Measurements from ENCODE around the gene PVALEF. TPM values are rescaled to one million over a fixed set of nuclear protein-coding genes. Genes with fewer than 3 reads are reported as not detected.

Gene PVALEF
- total RNA-seq, 6 experiments from 2014 or later: not detected

GRCh38 chr17:81167194-81167524, 1.9 kb downstream of the PVALEF start:
- H3K27me3 Mint-ChIP-seq (ENCODE audit: insufficient read depth): peaks cover 19% of the 10 kb centered on the region; the same call in 1 of the 2 replicates
- TF ChIP-seq CTCF (IDR thresholded peaks at IDR 0.05): no peak
- no peaks in the 10 kb centered on the region for H3K9me3 Mint-ChIP-seq
- H3K27ac Mint-ChIP-seq: no peak overlapping the region
- H3K4me1 Mint-ChIP-seq (ENCODE audit: low read depth): no peaks in the 10 kb centered on the region
- no peaks in the 10 kb centered on the region for H3K36me3 Mint-ChIP-seq (ENCODE audit: low read depth)
- no peak for DNase-seq
- no peak overlapping the region for H3K4me3 Mint-ChIP-seq

- DNase-seq: no peak
- Mint-ChIP-seq H3K27ac (no peak overlapping the region), H3K4me1 (ENCODE audit: low read depth) (no peaks in the 10 kb centered on the region), H3K27me3 (ENCODE audit: insufficient read depth) (peaks cover 17% of the 10 kb centered on the region), H3K9me3 (no peaks in the 10 kb centered on the region), H3K4me3 (no peak overlapping the region), H3K36me3 (ENCODE audit: low read depth) (no peaks in the 10 kb centered on the region)
- no peak for TF ChIP-seq CTCF (IDR thresholded peaks at IDR 0.05)
Measured at GRCh38 chr17:81167638-81168037, 2.3 kb downstream of the PVALEF start.

GRCh38 chr17:81169870-81170309, 4.6 kb downstream of the PVALEF start:
- Mint-ChIP-seq H3K4me3 (no peak overlapping the region), H3K4me1 (ENCODE audit: low read depth) (peaks cover 9% of the 10 kb centered on the region), H3K9me3 (peaks cover 6% of the 10 kb centered on the region), H3K27me3 (ENCODE audit: insufficient read depth) (peaks cover 12% of the 10 kb centered on the region), H3K36me3 (ENCODE audit: low read depth) (peaks cover 7% of the 10 kb centered on the region), H3K27ac (no peak overlapping the region)
- DNase-seq: no peak
- TF ChIP-seq CTCF (IDR thresholded peaks at IDR 0.05): no peak

- Mint-ChIP-seq H3K4me3 (no peak overlapping the region), H3K27me3 (ENCODE audit: insufficient read depth) (peaks cover 14% of the 10 kb centered on the region), H3K36me3 (ENCODE audit: low read depth) (peaks cover 15% of the 10 kb centered on the region)
Measured at GRCh38 chr17:81170727-81171494, 5.6 kb downstream of the PVALEF start.

GRCh38 chr17:81171941-81172340, 6.6 kb downstream of the PVALEF start:
- H3K27me3 Mint-ChIP-seq (ENCODE audit: insufficient read depth): peaks cover 12% of the 10 kb centered on the region
- H3K27ac Mint-ChIP-seq: no peak overlapping the region
- peaks cover 15% of the 10 kb centered on the region for H3K9me3 Mint-ChIP-seq
- H3K36me3 Mint-ChIP-seq (ENCODE audit: low read depth): peaks cover 15% of the 10 kb centered on the region
- no peak for DNase-seq
- no peak for TF ChIP-seq CTCF (IDR thresholded peaks at IDR 0.05)
- H3K4me3 Mint-ChIP-seq: no peak overlapping the region
- peaks cover 9% of the 10 kb centered on the region for H3K4me1 Mint-ChIP-seq (ENCODE audit: low read depth)

More at GRCh38 chr17:81170727-81171494, 5.6 kb downstream of the PVALEF start:
- H3K27ac Mint-ChIP-seq: no peak overlapping the region
- H3K9me3 Mint-ChIP-seq: peaks cover 15% of the 10 kb centered on the region
- no peak for DNase-seq
- no peak for TF ChIP-seq CTCF (IDR thresholded peaks at IDR 0.05)
- peaks cover 9% of the 10 kb centered on the region for H3K4me1 Mint-ChIP-seq (ENCODE audit: low read depth)

Data from HFFc6 (cell line).